ENCODE measurements around the gene TLE1. TPM values are rescaled to one million over a fixed set of nuclear protein-coding genes. Genes with fewer than 3 reads are reported as not detected.
A peak's percentile ranks its signal among the peaks of the same experiment; 100 is the strongest.

The TLE1 gene
- total RNA-seq, 1 donor = 9.0 TPM

- H2AFZ ChIP-seq (ENCODE audit: low read length) = no peak overlapping the region
Observed at GRCh38 chr9:81653240-81653639, 36.1 kb downstream of the TLE1 start.

GRCh38 chr9:81652058-81652687 lies 37.2 kb downstream of the TLE1 start:
- peaks cover 6% of the 10 kb centered on the region for H4K20me1 ChIP-seq (ENCODE audit: insufficient read depth, low read length)
- H3K79me2 ChIP-seq (ENCODE audit: insufficient read depth, low read length) = no peaks in the 10 kb centered on the region
- H2AFZ ChIP-seq (ENCODE audit: low read length) = no peak overlapping the region
- H3K4me1 ChIP-seq (ENCODE audit: insufficient read depth, low read length) = peaks cover 7% of the 10 kb centered on the region
- TF ChIP-seq CTCF (IDR thresholded peaks at IDR 0.05; ENCODE audit: extremely low read depth, low read depth, low read length) = no peak
- no peak overlapping the region for H3K4me3 ChIP-seq (ENCODE audit: insufficient read depth, low read length)
- H3K4me2 ChIP-seq (ENCODE audit: insufficient read depth, low read length) = no peak overlapping the region
- H3K36me3 ChIP-seq (ENCODE audit: insufficient read depth, low read length) = no peaks in the 10 kb centered on the region
- no peaks in the 10 kb centered on the region for H3K9me3 ChIP-seq (ENCODE audit: low read depth, low read length)
- no peak overlapping the region for H3K27ac ChIP-seq (ENCODE audit: low read depth, low read length)
- no peaks in the 10 kb centered on the region for H3K27me3 ChIP-seq (ENCODE audit: insufficient read depth, low read length)
- no peak for DNase-seq (ENCODE audit: insufficient read length, low spot score, missing footprints)

More at GRCh38 chr9:81653240-81653639, 36.1 kb downstream of the TLE1 start:
- peaks cover 6% of the 10 kb centered on the region for H4K20me1 ChIP-seq (ENCODE audit: insufficient read depth, low read length)
- H3K4me3 ChIP-seq (ENCODE audit: insufficient read depth, low read length) = no peak overlapping the region
- H3K27ac ChIP-seq (ENCODE audit: low read depth, low read length) = no peak overlapping the region
- no peak for TF ChIP-seq CTCF (IDR thresholded peaks at IDR 0.05; ENCODE audit: extremely low read depth, low read depth, low read length)
- no peaks in the 10 kb centered on the region for H3K27me3 ChIP-seq (ENCODE audit: insufficient read depth, low read length)
- peak overlapping the region; percentile 1 for H3K4me2 ChIP-seq (ENCODE audit: insufficient read depth, low read length)
- no peaks in the 10 kb centered on the region for H3K9me3 ChIP-seq (ENCODE audit: low read depth, low read length)
- H3K36me3 ChIP-seq (ENCODE audit: insufficient read depth, low read length) = no peaks in the 10 kb centered on the region
- peaks cover 7% of the 10 kb centered on the region for H3K4me1 ChIP-seq (ENCODE audit: insufficient read depth, low read length)
- DNase-seq (ENCODE audit: insufficient read length, low spot score, missing footprints) = peak; percentile 77
- H3K79me2 ChIP-seq (ENCODE audit: insufficient read depth, low read length) = no peaks in the 10 kb centered on the region

- no peaks in the 10 kb centered on the region for H3K79me2 ChIP-seq (ENCODE audit: insufficient read depth, low read length)
- DNase-seq (ENCODE audit: insufficient read length, low spot score, missing footprints) = no peak
Observed at GRCh38 chr9:81650586-81651515, 38.5 kb downstream of the TLE1 start.

More at GRCh38 chr9:81650586-81651515, 38.5 kb downstream of the TLE1 start:
- H3K4me2 ChIP-seq (ENCODE audit: insufficient read depth, low read length) = no peak overlapping the region
- peaks cover 7% of the 10 kb centered on the region for H3K4me1 ChIP-seq (ENCODE audit: insufficient read depth, low read length)
- H3K4me3 ChIP-seq (ENCODE audit: insufficient read depth, low read length) = no peak overlapping the region
- H3K27ac ChIP-seq (ENCODE audit: low read depth, low read length) = no peak overlapping the region
- no peak overlapping the region for H2AFZ ChIP-seq (ENCODE audit: low read length)
- H4K20me1 ChIP-seq (ENCODE audit: insufficient read depth, low read length) = peaks cover 2% of the 10 kb centered on the region
- no peaks in the 10 kb centered on the region for H3K36me3 ChIP-seq (ENCODE audit: insufficient read depth, low read length)
- H3K27me3 ChIP-seq (ENCODE audit: insufficient read depth, low read length) = no peaks in the 10 kb centered on the region
- TF ChIP-seq CTCF (IDR thresholded peaks at IDR 0.05; ENCODE audit: extremely low read depth, low read depth, low read length) = no peak
- no peaks in the 10 kb centered on the region for H3K9me3 ChIP-seq (ENCODE audit: low read depth, low read length)

All from osteoblast (primary cell).